Measurements from ENCODE around the gene NKX1-1. TPM values are rescaled to one million over a fixed set of nuclear protein-coding genes. Genes with fewer than 3 reads are reported as not detected.

The NKX1-1 gene
- total RNA-seq, 1 experiment from 2014 or later, result not detected

DNA sequence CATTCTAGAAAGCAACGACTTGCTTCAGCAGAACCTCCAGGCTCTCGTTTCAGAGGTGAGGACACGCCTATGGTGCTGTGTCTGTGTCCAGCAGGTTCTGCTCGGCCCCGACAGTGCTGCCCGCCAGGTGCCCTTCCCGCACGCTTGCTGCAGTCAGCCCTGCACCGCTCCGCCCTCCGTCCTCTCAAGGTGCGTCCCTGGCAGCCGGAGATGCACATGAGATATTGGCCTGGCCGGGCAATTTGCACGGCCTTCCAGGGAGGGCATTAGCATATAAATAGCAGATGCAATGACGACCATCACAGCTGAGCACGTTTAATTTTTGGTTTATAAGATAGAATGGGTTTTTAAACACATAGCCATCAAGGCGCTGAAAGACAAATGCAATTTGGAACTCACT lies 44.8 kb downstream of the NKX1-1 start:
- DNase-seq (ENCODE audit: low spot score) (no peak), ATAC-seq (no peak)
- Mint-ChIP-seq H3K36me3 (peaks cover 3% of the 10 kb centered on the region; the same call in 1 of the 2 replicates), H3K27me3 (ENCODE audit: low read depth) (no peaks in the 10 kb centered on the region), H3K9me3 (no peaks in the 10 kb centered on the region), H3K4me1 (peaks cover 11% of the 10 kb centered on the region), H3K4me3 (no peak overlapping the region), H3K27ac (no peak overlapping the region)
- TF ChIP-seq TCF7 (CRISPR knock-in tag; IDR thresholded peaks at IDR 0.05; ENCODE audit: low read depth) (no peak), SOX15 (CRISPR knock-in tag; IDR thresholded peaks at IDR 0.05) (no peak), CREB1 (CRISPR knock-in tag; IDR thresholded peaks at IDR 0.05) (no peak), ZNF263 (CRISPR knock-in tag; IDR thresholded peaks at IDR 0.05; ENCODE audit: low read depth) (no peak), MXD4 (CRISPR knock-in tag; IDR thresholded peaks at IDR 0.05; ENCODE audit: borderline replicate concordance) (no peak)
- ChIA-PET CTCF (interaction anchor here (1.2 kb wide), 1 partner anchor 268 kb away, joined by 4 read pairs; no protein-coding TSS in a partner anchor), POLR2A (no interaction called here)

DNA sequence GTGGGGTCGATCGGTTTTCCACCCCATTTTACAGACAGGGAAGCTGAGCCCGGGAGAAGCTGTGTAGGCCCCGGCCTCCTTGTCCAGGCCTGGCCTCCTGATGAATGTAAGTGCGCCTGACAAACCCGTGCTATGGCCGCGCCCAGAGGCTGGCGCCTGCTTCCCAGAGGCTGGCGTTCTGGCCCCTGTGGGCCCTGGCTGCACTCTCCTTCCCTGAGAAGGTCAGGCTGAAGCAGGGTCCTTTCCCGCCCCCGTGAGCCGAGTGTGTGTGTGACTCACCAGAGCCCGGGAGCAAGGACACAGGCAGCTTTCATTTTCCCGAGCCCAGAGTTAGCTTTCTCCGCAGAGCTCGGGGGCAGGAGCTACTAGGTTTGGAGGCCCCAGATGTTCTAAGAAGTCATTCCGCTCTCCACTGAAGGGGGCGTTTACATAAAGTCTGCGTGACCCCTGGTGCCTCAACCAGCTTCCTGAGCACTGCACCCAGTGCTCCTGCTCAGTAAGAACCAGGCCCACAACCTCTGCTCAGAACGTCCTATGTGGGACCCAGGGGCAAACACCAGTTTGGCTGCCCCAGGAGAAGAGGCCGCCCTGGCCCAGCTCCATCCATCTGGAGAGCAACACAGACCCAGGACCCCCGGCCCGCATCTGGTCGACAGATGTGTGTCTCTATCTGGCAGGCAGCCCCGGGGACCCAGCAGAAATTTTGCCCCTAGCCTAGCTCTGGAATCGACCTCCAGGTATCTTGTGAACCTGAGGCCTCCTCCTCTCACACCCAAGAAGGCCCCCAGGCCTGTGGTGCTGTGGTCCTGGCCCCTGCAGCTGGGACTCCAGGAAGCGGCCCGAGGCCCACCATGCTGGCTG lies 45.6 kb downstream of the NKX1-1 start:
- Mint-ChIP-seq H3K4me3 (no peak overlapping the region), H3K36me3 (peaks cover 3% of the 10 kb centered on the region; the same call in 1 of the 2 replicates), H3K27me3 (ENCODE audit: low read depth) (no peaks in the 10 kb centered on the region), H3K9me3 (no peaks in the 10 kb centered on the region), H3K27ac (no peak overlapping the region), H3K4me1 (peaks cover 7% of the 10 kb centered on the region)
- no peak for TF ChIP-seq CREB1 (CRISPR knock-in tag; IDR thresholded peaks at IDR 0.05)
- TF ChIP-seq, protein P1, sequence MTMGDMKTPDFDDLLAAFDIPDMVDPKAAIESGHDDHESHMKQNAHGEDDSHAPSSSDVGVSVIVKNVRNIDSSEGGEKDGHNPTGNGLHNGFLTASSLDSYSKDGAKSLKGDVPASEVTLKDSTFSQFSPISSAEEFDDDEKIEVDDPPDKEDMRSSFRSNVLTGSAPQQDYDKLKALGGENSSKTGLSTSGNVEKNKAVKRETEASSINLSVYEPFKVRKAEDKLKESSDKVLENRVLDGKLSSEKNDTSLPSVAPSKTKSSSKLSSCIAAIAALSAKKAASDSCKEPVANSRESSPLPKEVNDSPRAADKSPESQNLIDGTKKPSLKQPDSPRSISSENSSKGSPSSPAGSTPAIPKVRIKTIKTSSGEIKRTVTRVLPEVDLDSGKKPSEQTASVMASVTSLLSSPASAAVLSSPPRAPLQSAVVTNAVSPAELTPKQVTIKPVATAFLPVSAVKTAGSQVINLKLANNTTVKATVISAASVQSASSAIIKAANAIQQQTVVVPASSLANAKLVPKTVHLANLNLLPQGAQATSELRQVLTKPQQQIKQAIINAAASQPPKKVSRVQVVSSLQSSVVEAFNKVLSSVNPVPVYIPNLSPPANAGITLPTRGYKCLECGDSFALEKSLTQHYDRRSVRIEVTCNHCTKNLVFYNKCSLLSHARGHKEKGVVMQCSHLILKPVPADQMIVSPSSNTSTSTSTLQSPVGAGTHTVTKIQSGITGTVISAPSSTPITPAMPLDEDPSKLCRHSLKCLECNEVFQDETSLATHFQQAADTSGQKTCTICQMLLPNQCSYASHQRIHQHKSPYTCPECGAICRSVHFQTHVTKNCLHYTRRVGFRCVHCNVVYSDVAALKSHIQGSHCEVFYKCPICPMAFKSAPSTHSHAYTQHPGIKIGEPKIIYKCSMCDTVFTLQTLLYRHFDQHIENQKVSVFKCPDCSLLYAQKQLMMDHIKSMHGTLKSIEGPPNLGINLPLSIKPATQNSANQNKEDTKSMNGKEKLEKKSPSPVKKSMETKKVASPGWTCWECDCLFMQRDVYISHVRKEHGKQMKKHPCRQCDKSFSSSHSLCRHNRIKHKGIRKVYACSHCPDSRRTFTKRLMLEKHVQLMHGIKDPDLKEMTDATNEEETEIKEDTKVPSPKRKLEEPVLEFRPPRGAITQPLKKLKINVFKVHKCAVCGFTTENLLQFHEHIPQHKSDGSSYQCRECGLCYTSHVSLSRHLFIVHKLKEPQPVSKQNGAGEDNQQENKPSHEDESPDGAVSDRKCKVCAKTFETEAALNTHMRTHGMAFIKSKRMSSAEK (CRISPR knock-in tag; IDR thresholded peaks at IDR 0.05; ENCODE audit: borderline replicate concordance), result no peak
- no peak for TF ChIP-seq NFYB (CRISPR knock-in tag; conservative IDR thresholded peaks at IDR 0.05; ENCODE audit: low read depth)
- no peak for TF ChIP-seq GTF2I (CRISPR knock-in tag; conservative IDR thresholded peaks at IDR 0.05)
- no peak for TF ChIP-seq ZNF317 (CRISPR knock-in tag; IDR thresholded peaks at IDR 0.05; ENCODE audit: borderline replicate concordance, low read depth)
- TF ChIP-seq, protein P2, sequence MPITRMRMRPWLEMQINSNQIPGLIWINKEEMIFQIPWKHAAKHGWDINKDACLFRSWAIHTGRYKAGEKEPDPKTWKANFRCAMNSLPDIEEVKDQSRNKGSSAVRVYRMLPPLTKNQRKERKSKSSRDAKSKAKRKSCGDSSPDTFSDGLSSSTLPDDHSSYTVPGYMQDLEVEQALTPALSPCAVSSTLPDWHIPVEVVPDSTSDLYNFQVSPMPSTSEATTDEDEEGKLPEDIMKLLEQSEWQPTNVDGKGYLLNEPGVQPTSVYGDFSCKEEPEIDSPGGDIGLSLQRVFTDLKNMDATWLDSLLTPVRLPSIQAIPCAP (CRISPR knock-in tag; IDR thresholded peaks at IDR 0.05), result no peak
- TF ChIP-seq FOXK1 (CRISPR knock-in tag; IDR thresholded peaks at IDR 0.05), result no peak
- TF ChIP-seq, protein P3, sequence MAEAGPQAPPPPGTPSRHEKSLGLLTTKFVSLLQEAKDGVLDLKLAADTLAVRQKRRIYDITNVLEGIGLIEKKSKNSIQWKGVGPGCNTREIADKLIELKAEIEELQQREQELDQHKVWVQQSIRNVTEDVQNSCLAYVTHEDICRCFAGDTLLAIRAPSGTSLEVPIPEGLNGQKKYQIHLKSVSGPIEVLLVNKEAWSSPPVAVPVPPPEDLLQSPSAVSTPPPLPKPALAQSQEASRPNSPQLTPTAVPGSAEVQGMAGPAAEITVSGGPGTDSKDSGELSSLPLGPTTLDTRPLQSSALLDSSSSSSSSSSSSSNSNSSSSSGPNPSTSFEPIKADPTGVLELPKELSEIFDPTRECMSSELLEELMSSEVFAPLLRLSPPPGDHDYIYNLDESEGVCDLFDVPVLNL (CRISPR knock-in tag; IDR thresholded peaks at IDR 0.05; ENCODE audit: borderline replicate concordance, low read depth), result no peak
- ATAC-seq (no peak), DNase-seq (ENCODE audit: low spot score) (no peak)
- ChIA-PET CTCF (interaction anchor here (0.6 to 1.2 kb wide), 3 partner anchors 14 to 269 kb away, joined by 3 to 4 read pairs (median 3); partner anchors contain the start of gene UVSSA), POLR2A (no interaction called here)

DNA sequence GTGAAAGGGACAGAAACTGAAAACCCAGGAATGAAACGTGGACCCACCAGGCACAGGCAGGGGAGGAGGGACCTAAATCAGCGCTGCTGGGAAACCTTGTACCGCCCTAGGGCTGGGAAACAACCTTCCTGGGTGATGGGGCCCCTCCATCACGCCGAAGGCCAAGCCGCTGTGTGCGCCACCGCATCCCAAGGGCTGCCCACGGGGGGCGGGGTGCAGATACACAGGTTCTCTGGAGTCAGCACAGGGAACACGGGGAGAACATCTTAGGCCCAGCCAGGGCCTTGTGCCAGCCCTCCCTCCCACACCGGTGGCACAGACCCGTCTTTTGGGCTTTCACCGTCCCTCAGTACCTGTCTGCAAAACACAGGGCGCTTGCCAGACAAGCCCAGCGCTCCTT lies 46.3 kb downstream of the NKX1-1 start:
- ChIA-PET CTCF (interaction anchor here (0.6 to 1.2 kb wide), 3 partner anchors 13 to 269 kb away, joined by 3 to 4 read pairs (median 3); partner anchors contain the start of gene UVSSA), POLR2A (no interaction called here)
- H3K4me1 Mint-ChIP-seq, result peaks cover 7% of the 10 kb centered on the region
- peaks cover 3% of the 10 kb centered on the region; the same call in 1 of the 2 replicates for H3K36me3 Mint-ChIP-seq
- no peak overlapping the region for H3K27ac Mint-ChIP-seq
- ATAC-seq (no peak), DNase-seq (ENCODE audit: low spot score) (no peak)
- H3K4me3 Mint-ChIP-seq, result no peak overlapping the region
- H3K27me3 Mint-ChIP-seq (ENCODE audit: low read depth), result no peaks in the 10 kb centered on the region
- H3K9me3 Mint-ChIP-seq, result no peaks in the 10 kb centered on the region
- TF ChIP-seq, protein P4, sequence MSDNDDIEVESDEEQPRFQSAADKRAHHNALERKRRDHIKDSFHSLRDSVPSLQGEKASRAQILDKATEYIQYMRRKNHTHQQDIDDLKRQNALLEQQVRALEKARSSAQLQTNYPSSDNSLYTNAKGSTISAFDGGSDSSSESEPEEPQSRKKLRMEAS (CRISPR knock-in tag; IDR thresholded peaks at IDR 0.05), result no peak
- TF ChIP-seq, protein P5, sequence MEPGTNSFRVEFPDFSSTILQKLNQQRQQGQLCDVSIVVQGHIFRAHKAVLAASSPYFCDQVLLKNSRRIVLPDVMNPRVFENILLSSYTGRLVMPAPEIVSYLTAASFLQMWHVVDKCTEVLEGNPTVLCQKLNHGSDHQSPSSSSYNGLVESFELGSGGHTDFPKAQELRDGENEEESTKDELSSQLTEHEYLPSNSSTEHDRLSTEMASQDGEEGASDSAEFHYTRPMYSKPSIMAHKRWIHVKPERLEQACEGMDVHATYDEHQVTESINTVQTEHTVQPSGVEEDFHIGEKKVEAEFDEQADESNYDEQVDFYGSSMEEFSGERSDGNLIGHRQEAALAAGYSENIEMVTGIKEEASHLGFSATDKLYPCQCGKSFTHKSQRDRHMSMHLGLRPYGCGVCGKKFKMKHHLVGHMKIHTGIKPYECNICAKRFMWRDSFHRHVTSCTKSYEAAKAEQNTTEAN (CRISPR knock-in tag; IDR thresholded peaks at IDR 0.05), result no peak
- TF ChIP-seq GABPB1 (CRISPR knock-in tag; IDR thresholded peaks at IDR 0.05) (no peak), TP53 (CRISPR knock-in tag; IDR thresholded peaks at IDR 0.05) (no peak), SP1 (CRISPR knock-in tag; conservative IDR thresholded peaks at IDR 0.05) (no peak)
- TF ChIP-seq, protein P6, sequence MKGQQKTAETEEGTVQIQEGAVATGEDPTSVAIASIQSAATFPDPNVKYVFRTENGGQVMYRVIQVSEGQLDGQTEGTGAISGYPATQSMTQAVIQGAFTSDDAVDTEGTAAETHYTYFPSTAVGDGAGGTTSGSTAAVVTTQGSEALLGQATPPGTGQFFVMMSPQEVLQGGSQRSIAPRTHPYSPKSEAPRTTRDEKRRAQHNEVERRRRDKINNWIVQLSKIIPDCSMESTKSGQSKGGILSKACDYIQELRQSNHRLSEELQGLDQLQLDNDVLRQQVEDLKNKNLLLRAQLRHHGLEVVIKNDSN (CRISPR knock-in tag; IDR thresholded peaks at IDR 0.05), result no peak
- TF ChIP-seq, protein P7, sequence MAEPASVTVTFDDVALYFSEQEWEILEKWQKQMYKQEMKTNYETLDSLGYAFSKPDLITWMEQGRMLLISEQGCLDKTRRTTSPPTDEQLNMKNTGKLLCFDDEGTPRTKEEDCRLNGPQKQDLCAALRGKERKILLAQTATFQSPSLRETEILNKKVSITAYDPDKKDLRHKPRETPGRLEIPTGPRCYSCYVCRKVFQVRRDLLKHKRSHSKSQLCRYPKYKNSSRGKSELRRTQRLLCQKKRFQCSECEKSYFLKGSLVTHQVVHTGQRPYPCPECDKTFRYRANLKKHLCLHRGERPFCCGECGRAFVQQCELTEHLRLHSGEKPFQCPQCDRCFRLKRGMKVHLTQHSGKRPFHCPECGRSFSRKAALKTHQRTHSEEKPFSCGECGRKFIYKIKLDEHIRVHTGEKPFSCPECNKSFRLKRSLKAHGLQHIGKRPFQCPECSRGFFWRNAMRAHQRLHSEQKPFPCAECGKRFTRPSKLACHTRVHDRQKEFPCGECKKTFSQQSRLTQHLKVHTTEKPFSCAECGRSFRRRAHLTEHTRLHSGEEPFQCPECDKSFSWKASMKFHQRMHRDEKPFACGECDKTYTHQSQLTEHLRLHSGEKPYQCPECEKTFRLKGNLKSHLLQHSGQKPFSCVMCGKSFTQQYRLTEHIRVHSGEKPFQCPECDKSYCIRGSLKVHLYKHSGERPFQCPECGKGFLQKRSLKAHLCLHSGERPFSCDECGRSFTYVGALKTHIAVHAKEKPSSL (CRISPR knock-in tag; conservative IDR thresholded peaks at IDR 0.05), result no peak
